ENCODE results near the gene PDGFRB. TPM values are rescaled to one million over a fixed set of nuclear protein-coding genes. Genes with fewer than 3 reads are reported as not detected.

PDGFRB gene
- total and polyA plus RNA-seq, 2 donors (not counting 1 experiment from before 2014, with no cell fraction given): 231 to 347 TPM

- TF ChIP-seq CTCF (conservative IDR thresholded peaks at IDR 0.05 in 1 of 2, IDR thresholded peaks at IDR 0.05 in 1 of 2; ENCODE audit: low read depth in 1 of 2, low read length in 2 of 2) (no peak), EZH2 (IDR thresholded peaks at IDR 0.05; ENCODE audit: low read length, missing control alignments) (no peak)
- peaks cover 5% of the 10 kb centered on the region for H3K4me1 ChIP-seq (ENCODE audit: control insufficient read depth, extremely low read depth, insufficient read depth, low read length)
- H3K4me2 ChIP-seq (ENCODE audit: extremely low read depth, insufficient read depth, low read length): no peak overlapping the region
- no peaks in the 10 kb centered on the region for H3K9me3 ChIP-seq (ENCODE audit: control insufficient read depth, insufficient read depth, low read depth, low read length)
- H3K9ac ChIP-seq (ENCODE audit: insufficient read depth, low read length): no peak overlapping the region
- H3K27me3 ChIP-seq (ENCODE audit: control insufficient read depth, insufficient read depth, low read length): no peaks in the 10 kb centered on the region
- H3K36me3 ChIP-seq (ENCODE audit: control insufficient read depth, insufficient read depth, low read length): peaks cover 59% of the 10 kb centered on the region
- no peak for DNase-seq (ENCODE audit: low read depth in 2 of 2)
- H4K20me1 ChIP-seq (ENCODE audit: control insufficient read depth, extremely low read depth, insufficient read depth, low read length): no peaks in the 10 kb centered on the region
- H3K4me3 ChIP-seq (replicated peaks in 1 of 4; ENCODE audit: control extremely low read depth in 1 of 4, insufficient read depth in 1 of 4, low read depth in 3 of 4, low read length in 4 of 4): no peak overlapping the region
- H3K79me2 ChIP-seq (ENCODE audit: control insufficient read depth, insufficient read depth, low read length): no peaks in the 10 kb centered on the region
- no peak overlapping the region for H2AFZ ChIP-seq (ENCODE audit: low read length)
- H3K27ac ChIP-seq (ENCODE audit: insufficient read depth, low read length): no peak overlapping the region
Measured at GRCh38 chr5:150121448-150122157, 34.0 kb downstream of the PDGFRB start.

DNA sequence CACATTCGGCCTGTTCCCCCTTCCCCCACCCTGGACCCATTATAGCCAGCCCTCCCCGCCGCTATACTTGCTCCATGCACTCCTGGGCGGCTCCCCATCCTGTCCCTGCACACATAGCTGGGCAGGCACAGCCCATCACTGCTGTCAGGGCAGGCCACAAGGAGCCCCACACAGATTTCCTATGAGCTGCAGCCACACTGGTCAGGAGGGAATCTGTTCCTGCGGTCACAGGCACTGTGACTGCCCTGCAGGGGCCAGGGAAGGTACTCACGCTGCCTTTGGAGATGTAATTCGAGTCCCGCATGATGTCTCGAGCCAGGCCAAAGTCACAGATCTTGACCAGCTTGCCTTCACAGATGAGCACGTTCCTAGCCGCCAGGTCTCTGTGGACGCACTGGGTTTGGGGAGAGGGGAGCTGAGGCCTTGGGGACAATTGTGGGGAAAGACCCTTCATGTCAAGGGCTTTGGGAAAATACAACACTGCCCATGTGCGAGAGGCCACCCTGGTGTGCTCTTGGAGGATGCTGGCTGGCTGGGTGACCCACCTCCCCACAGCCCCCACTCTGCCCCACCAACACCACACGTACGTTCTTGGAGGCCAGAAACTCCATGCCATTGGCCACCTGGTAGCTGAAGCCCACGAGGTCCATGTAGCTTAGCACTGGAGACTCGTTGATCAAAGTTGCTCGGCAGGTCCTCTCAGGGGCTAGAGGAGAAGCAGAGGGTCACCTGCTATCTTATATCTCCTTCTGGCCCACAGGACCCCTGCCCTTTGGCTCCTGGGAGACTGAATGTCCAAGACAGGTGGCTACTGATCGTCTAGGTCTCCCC, 34.8 kb downstream of the PDGFRB start:
- Histone ChIP-seq H3K4me2 (ENCODE audit: extremely low read depth, insufficient read depth, low read length) (no peak overlapping the region), H3K4me1 (ENCODE audit: control insufficient read depth, extremely low read depth, insufficient read depth, low read length) (peaks cover 5% of the 10 kb centered on the region), H3K27ac (ENCODE audit: insufficient read depth, low read length) (no peak overlapping the region), H3K9me3 (ENCODE audit: control insufficient read depth, insufficient read depth, low read depth, low read length) (no peaks in the 10 kb centered on the region), H3K9ac (ENCODE audit: insufficient read depth, low read length) (no peak overlapping the region), H3K4me3 (replicated peaks in 1 of 4; ENCODE audit: control extremely low read depth in 1 of 4, insufficient read depth in 1 of 4, low read depth in 3 of 4, low read length in 4 of 4) (no peak overlapping the region), H2AFZ (ENCODE audit: low read length) (no peak overlapping the region), H3K27me3 (ENCODE audit: control insufficient read depth, insufficient read depth, low read length) (no peaks in the 10 kb centered on the region), H3K79me2 (ENCODE audit: control insufficient read depth, insufficient read depth, low read length) (no peaks in the 10 kb centered on the region), H4K20me1 (ENCODE audit: control insufficient read depth, extremely low read depth, insufficient read depth, low read length) (no peaks in the 10 kb centered on the region), H3K36me3 (ENCODE audit: control insufficient read depth, insufficient read depth, low read length) (peaks cover 63% of the 10 kb centered on the region)
- TF ChIP-seq EZH2 (IDR thresholded peaks at IDR 0.05; ENCODE audit: low read length, missing control alignments) (no peak), CTCF (conservative IDR thresholded peaks at IDR 0.05 in 1 of 2, IDR thresholded peaks at IDR 0.05 in 1 of 2; ENCODE audit: low read depth in 1 of 2, low read length in 2 of 2) (no peak)
- DNase-seq (ENCODE audit: low read depth in 2 of 2): no peak

- Histone ChIP-seq H3K79me2 (ENCODE audit: control insufficient read depth, insufficient read depth, low read length) (no peaks in the 10 kb centered on the region), H3K27me3 (ENCODE audit: control insufficient read depth, insufficient read depth, low read length) (no peaks in the 10 kb centered on the region), H3K36me3 (ENCODE audit: control insufficient read depth, insufficient read depth, low read length) (peaks cover 66% of the 10 kb centered on the region), H3K9ac (ENCODE audit: insufficient read depth, low read length) (no peak overlapping the region), H4K20me1 (ENCODE audit: control insufficient read depth, extremely low read depth, insufficient read depth, low read length) (no peaks in the 10 kb centered on the region), H2AFZ (ENCODE audit: low read length) (no peak overlapping the region), H3K27ac (ENCODE audit: insufficient read depth, low read length) (no peak overlapping the region), H3K4me2 (ENCODE audit: extremely low read depth, insufficient read depth, low read length) (no peak overlapping the region), H3K4me3 (replicated peaks in 1 of 4; ENCODE audit: control extremely low read depth in 1 of 4, insufficient read depth in 1 of 4, low read depth in 3 of 4, low read length in 4 of 4) (no peak overlapping the region), H3K4me1 (ENCODE audit: control insufficient read depth, extremely low read depth, insufficient read depth, low read length) (peaks cover 8% of the 10 kb centered on the region), H3K9me3 (ENCODE audit: control insufficient read depth, insufficient read depth, low read depth, low read length) (no peaks in the 10 kb centered on the region)
- TF ChIP-seq CTCF (conservative IDR thresholded peaks at IDR 0.05 in 1 of 2, IDR thresholded peaks at IDR 0.05 in 1 of 2; ENCODE audit: low read depth in 1 of 2, low read length in 2 of 2) (no peak), EZH2 (IDR thresholded peaks at IDR 0.05; ENCODE audit: low read length, missing control alignments) (no peak)
- DNase-seq (ENCODE audit: low read depth in 2 of 2): no peak
Measured at GRCh38 chr5:150120062-150120441, 35.6 kb downstream of the PDGFRB start.

Measured in fibroblast of lung (primary cell).